IPS DF 6.9 (cell line): ENCODE data around the gene KSR1.

Source experiments
- DNase-seq: peaks from one replicate; pipeline ENCODE4 v3.0.0-alpha.2; 2013; ENCODE audit warnings: low read depth, low spot score
- H3K27ac ChIP-seq: one replicate; pipeline ENCODE4 v1.5.1; 2013; ENCODE audit warnings: low read length, control low read depth
- H3K27me3 ChIP-seq: 2 replicates; pipeline ENCODE4 v1.6.1; 2013; ENCODE audit warnings: mild to moderate bottlenecking, low read length; ENCODE audit not compliant: control insufficient read depth, insufficient read depth
- H3K36me3 ChIP-seq: 2 replicates; pipeline ENCODE4 v1.6.1; 2013; ENCODE audit warnings: low read length; ENCODE audit not compliant: control insufficient read depth, insufficient read depth
- H3K4me1 ChIP-seq: 2 replicates; pipeline ENCODE4 v1.6.1; 2013; ENCODE audit warnings: low read length; ENCODE audit not compliant: control insufficient read depth, insufficient read depth
- H3K4me3 ChIP-seq: 2 replicates; pipeline ENCODE4 v1.5.1; 2013; ENCODE audit warnings: mild to moderate bottlenecking, low read length
- H3K9me3 ChIP-seq: 2 replicates; pipeline ENCODE4 v1.6.1; 2013; ENCODE audit warnings: low read length, inconsistent platforms; ENCODE audit not compliant: control insufficient read depth, insufficient read depth
- WGBS: extraction: QIAGEN DNeasy Blood & Tissue Kit; methylation state at CpG from one replicate; pipeline ENCODE4 v1.1.7; 2013; ENCODE audit warnings: mixed read lengths, missing lambda C conversion rate; ENCODE audit not compliant: insufficient read length, insufficient coverage; 5-methylcytosine and 5-hydroxymethylcytosine counted together

The KSR1 gene

DNA sequence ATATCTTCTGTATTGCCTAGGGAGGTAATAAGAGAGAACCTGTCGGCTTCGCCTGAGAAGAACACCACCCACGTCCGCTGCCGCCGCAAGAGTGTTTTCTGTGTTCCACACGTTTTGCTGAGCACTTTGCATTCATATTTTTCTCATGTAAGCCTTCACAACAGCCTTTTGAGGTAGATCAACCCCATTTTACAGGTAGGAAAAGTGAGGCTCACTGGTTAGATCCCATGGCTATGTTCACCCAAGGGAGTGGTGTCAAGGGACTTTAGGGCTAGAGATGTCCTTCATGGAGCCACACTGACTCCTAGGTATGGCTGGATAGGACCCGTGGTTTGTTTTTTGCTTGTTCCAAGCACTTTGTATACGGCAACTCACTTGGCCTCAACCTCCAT, 87.7 kb downstream of the KSR1 start:
- H3K27me3 ChIP-seq = no peaks in the 10 kb centered on the region
- no peaks in the 10 kb centered on the region for H3K36me3 ChIP-seq
- DNase-seq = no peak
- no peak overlapping the region for H3K27ac ChIP-seq
- H3K4me3 ChIP-seq = no peak overlapping the region
- H3K4me1 ChIP-seq = peaks cover 2% of the 10 kb centered on the region; the same call in 1 of the 2 replicates
- H3K9me3 ChIP-seq = no peaks in the 10 kb centered on the region
- no CpG with 5 or more reads among the region's 9 CpGs for WGBS

DNA sequence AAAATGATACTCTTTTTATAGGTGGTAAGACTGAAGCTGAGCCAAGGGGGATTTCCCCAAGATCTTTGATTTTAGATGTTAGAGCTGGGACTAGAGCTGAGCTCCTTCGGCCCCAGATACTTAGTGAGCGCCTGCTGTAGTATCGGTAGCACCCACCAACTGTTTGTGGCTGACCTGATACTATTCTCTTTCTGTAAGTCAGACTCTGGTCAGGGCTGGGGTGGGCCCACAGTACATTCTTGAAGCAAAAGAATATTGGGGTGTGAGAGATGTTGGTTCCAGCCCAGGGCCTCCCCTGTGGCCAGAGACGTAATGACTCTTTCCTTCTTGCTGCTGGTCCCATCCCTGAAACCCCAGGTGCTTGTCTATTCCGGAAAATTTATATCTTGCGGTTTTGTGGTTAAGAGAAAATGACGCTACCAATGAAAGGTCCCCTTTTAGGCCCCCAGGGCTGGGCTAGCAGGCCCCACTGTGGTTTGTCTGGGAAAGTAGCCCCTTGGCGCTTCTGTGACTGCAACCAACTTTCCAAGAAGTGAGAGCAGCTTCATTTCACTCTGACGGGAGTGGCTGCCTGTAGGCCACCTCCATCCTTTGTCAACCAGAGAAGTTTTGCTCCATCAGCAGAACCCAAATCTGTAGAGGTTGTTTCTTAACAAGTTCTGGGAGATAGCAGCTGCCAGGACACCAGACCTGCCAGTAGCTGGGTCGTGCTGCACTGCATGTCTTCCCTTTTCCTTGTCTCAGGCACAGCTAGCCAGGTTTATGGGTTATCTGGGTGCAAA, 88.3 kb downstream of the KSR1 start:
- Histone ChIP-seq H3K27ac (no peak overlapping the region), H3K36me3 (no peaks in the 10 kb centered on the region), H3K9me3 (no peaks in the 10 kb centered on the region), H3K4me1 (peaks cover 2% of the 10 kb centered on the region; the same call in 1 of the 2 replicates), H3K27me3 (no peaks in the 10 kb centered on the region), H3K4me3 (no peak overlapping the region)
- no peak for DNase-seq
- WGBS = no CpG with 5 or more reads among the region's 10 CpGs

DNA sequence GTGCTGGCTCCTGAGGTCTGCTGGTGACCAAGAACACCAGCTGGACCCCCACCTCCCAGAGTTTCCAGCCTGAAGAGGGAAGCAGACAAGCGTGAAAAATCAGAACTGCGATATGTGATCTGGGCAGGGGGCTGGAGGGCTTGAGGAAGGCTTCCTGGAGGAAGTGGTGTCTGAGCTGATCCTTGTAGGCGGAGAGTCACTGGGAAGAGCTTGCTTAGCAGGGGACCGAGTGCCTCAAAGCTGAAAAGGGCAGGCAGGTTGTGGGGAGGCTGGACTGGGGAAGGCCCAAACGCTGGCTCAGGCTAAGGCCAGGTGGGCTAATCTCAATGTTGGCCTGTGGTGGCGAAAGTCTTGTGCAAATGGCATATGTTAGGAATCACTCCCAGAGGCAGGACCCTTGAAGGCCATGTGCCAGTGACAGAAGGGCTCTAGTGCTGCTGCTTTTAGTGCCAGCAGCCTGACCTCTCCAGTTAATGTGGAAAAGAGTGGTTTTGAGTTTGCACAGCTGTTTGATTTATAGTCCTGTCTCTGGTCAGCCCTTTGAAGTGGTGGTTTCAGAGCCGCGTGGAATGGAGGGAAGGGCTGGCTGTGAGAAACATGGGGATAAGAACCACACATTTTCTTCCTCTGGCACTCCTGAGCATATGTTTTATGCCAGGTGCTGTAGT, 89.4 kb downstream of the KSR1 start:
- no peaks in the 10 kb centered on the region for H3K9me3 ChIP-seq
- WGBS = no CpG with 5 or more reads among the region's 8 CpGs
- no peak for DNase-seq
- H3K4me3 ChIP-seq = no peak overlapping the region
- no peaks in the 10 kb centered on the region for H3K27me3 ChIP-seq
- H3K4me1 ChIP-seq = peaks cover 2% of the 10 kb centered on the region; the same call in 1 of the 2 replicates
- H3K36me3 ChIP-seq = no peaks in the 10 kb centered on the region
- no peak overlapping the region for H3K27ac ChIP-seq

DNA sequence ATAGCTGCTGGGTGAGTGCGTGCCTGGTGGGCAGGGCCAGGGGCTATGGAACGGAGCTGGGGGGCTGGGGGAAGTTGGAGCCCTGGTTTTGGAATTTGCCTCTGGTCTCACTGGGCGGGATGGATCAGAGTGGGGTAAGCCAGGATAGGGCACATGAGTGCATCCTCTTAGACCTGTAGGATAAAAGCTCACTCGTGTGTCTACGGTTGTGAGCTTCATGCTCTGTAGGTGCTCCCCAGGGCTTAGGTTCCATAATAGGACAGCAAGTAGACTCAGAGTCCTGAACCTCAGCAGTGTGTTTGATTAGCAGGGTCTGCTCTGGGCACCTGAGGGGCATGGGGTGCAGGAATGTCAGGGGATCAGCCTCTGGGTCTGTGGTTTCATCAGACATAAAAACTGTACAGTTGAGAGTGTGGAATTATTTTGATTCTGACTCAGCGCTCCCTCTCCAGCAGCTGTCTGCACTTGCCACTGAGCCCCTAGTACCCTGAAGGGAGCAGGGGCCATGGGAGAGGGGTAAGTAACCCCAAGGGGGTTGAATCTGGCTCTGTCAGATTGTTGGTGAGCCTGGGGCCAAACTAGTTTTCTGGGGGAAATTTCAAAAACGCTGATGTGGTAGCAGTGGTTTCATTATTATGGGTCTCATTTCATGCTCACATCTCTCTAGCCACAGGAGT, 90.5 kb downstream of the KSR1 start:
- no peaks in the 10 kb centered on the region for H3K27me3 ChIP-seq
- no CpG with 5 or more reads among the region's 7 CpGs for WGBS
- no peak for DNase-seq

DNA sequence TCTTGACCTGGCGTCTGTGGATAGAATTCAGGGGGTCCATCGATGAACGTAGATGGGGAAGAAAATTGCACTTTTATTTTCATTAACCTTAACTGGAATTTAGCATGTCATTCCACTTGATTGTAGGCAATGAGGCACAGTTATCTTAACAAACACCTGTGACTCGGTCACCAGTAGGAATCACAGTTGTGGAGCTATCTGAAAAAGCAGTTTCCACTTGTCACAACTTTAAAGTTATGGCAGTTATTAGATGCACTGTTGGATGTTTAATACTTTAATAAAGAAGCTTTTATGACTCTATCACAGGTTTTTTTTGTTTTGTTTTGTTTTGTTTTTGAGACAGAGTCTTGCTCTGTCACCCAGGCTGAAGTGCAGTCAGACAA, 91.0 kb downstream of the KSR1 start:
- Histone ChIP-seq H3K4me1 (peaks cover 2% of the 10 kb centered on the region; the same call in 1 of the 2 replicates), H3K27ac (no peak overlapping the region), H3K27me3 (no peaks in the 10 kb centered on the region), H3K36me3 (no peaks in the 10 kb centered on the region), H3K9me3 (no peaks in the 10 kb centered on the region), H3K4me3 (no peak overlapping the region)
- DNase-seq = no peak
- no CpG with 5 or more reads among the region's 4 CpGs for WGBS

More for the DNA sequence above, 90.5 kb downstream of the KSR1 start:
- peaks cover 2% of the 10 kb centered on the region; the same call in 1 of the 2 replicates for H3K4me1 ChIP-seq
- H3K36me3 ChIP-seq = no peaks in the 10 kb centered on the region
- H3K4me3 ChIP-seq = no peak overlapping the region
- no peaks in the 10 kb centered on the region for H3K9me3 ChIP-seq
- no peak overlapping the region for H3K27ac ChIP-seq

DNA sequence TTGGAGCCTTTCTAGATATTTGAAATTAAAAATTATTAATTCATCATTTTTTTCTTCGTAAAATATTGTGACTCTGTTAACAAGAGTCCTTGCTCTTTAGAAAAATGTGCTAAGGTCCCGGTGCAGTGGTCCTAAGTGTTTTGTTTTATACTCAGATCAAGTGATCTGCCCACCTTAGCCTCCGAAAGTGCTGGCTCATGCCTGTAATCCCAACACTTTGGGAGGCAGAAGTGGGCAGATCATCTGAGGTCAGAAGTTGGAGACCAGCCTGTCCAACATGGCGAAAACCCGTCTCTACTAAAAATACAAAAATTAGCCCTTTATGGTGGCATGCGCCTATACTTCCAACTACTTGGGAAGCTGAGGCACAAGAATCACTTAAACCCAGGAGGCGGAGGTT, 92.1 kb downstream of the KSR1 start:
- Histone ChIP-seq H3K9me3 (no peaks in the 10 kb centered on the region), H3K27me3 (no peaks in the 10 kb centered on the region), H3K27ac (no peak overlapping the region), H3K4me1 (peaks cover 2% of the 10 kb centered on the region; the same call in 1 of the 2 replicates), H3K36me3 (no peaks in the 10 kb centered on the region), H3K4me3 (no peak overlapping the region)
- DNase-seq = no peak
- WGBS = no CpG with 5 or more reads among the region's 7 CpGs

DNA sequence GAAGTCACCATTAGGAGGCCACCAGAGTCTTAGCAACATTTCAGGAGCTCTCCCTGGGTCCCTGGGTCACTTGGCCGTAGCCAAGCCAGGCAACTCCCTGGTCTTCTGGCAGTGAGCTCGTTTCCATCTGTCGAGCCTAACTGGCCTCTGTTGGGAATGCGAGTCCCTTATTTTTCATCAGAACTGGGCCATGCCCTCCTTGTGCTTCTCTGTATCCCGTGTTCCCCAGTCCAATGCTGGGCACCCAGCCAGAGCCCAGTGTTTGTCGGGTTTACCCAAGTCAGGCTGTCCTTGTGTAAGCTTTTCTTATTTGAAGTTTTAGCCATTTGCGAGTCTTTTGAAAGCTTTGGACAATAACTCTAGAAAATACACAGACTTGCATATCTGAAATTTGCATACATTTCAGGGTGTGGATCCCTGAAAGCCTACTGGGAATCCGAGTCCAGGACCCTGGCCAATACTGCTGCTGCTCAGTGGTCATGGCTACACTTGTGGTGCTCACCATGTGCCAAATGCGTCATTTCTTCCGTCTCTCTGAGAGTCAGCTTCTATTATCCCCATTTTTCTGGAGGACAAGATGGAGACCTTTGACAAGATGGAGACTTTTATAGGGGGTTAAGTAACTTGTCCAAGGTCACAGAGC, 93.1 kb downstream of the KSR1 start:
- Histone ChIP-seq H3K9me3 (no peaks in the 10 kb centered on the region), H3K4me3 (no peak overlapping the region), H3K36me3 (no peaks in the 10 kb centered on the region), H3K4me1 (peaks cover 2% of the 10 kb centered on the region; the same call in 1 of the 2 replicates), H3K27me3 (no peaks in the 10 kb centered on the region), H3K27ac (no peak overlapping the region)
- DNase-seq = no peak
- WGBS = no CpG with 5 or more reads among the region's 10 CpGs

DNA sequence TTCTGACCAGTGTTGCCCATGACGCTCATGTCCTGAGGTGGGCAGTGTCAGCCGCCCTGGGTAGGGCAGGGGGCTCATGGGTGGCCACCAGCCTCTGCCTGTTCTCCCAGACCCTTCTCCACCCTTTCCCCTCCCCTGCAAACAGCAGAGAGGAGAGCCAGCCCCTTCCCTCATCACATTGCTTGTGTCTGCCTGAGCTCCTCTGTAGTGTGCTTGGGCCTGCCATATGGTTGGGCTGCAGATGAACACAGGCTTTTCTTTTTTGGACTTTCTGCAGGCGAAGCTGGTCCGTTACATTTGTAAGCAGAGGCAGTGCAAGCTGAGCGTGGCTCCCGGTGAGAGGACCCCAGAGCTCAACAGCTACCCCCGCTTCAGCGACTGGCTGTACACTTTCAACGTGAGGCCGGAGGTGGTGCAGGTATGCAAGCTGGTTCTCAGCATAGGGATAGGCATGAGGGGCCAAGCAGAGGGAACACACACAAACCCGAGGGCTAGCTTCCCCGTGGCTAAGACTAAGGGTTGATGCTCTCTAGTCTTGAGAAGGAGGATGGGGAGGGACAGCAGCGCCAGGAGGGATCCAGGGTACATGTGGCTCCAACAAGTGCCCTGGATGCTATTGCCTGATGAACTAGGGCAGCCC, 94.2 kb downstream of the KSR1 start:
- H3K9me3 ChIP-seq = no peaks in the 10 kb centered on the region
- DNase-seq = no peak
- no peaks in the 10 kb centered on the region for H3K36me3 ChIP-seq
- no CpG with 5 or more reads among the region's 13 CpGs for WGBS
- H3K4me1 ChIP-seq = peaks cover 2% of the 10 kb centered on the region; the same call in 1 of the 2 replicates
- no peak overlapping the region for H3K27ac ChIP-seq
- no peak overlapping the region for H3K4me3 ChIP-seq
- no peaks in the 10 kb centered on the region for H3K27me3 ChIP-seq

DNA sequence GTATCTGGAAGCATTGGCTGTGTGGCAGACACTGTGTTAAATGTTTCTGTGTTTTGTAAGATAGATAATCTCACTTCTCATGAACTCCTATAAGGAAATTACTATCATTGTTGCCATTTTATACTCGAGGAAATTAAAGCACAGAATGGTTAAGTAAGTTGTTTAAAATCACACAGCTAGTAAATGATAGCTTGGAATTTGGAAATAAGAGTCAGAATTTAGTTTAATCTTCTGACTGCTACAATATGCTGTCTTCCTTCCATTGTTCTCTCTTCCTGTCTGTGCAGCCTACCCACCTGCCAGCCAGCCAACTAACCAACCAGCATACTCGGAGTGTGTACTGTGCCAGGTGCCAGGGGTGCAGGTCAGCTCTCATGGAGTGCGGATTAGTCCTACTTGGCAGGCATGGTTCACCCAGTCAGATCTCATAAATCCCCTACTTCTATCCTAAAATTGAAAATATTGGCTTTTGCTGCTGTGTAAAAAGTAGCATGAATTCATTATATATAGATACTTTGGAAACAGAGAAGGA, 94.8 kb downstream of the KSR1 start:
- WGBS = no CpG with 5 or more reads among the region's 3 CpGs
- H3K27me3 ChIP-seq = no peaks in the 10 kb centered on the region

More for the DNA sequence above, 94.8 kb downstream of the KSR1 start:
- DNase-seq = no peak
- Histone ChIP-seq H3K27ac (no peak overlapping the region), H3K4me1 (no peaks in the 10 kb centered on the region; the same call in 1 of the 2 replicates), H3K4me3 (no peak overlapping the region), H3K36me3 (no peaks in the 10 kb centered on the region), H3K9me3 (no peaks in the 10 kb centered on the region)
